DMS53 (cell line): ENCODE results near the gene ACOT11.

ENCODE experiments used
- DNase-seq: peaks from one replicate; lab custom pipeline; 2025; lab: John Stamatoyannopoulos, UW

Gene ACOT11

GRCh38 chr1:54585181-54586066 lies 37.4 kb downstream of the ACOT11 start:
- no peak for DNase-seq

DNA sequence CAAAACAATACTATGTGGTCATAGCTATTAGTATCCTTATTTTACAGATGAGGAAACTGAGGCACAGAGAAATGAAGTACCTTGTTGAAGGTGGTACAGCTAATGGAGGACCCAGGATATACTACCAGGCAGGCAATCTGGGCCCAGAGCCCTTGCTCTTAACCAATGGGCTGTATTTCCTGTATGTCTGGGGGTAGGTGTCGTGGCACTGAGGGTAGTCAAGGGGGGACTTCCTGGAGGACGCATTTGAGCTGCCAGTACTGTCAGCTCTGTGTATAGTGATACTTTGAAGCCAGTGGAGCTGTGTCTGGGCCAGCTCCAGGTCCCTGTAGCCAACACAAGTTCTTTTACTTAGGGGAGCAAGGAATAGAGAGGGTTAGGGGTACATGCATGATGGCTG lies 40.3 kb downstream of the ACOT11 start:
- DNase-seq: no peak

GRCh38 chr1:54591127-54591756 lies 43.2 kb downstream of the ACOT11 start:
- no peak for DNase-seq

GRCh38 chr1:54593571-54594160 lies 45.6 kb downstream of the ACOT11 start:
- DNase-seq: no peak

DNA sequence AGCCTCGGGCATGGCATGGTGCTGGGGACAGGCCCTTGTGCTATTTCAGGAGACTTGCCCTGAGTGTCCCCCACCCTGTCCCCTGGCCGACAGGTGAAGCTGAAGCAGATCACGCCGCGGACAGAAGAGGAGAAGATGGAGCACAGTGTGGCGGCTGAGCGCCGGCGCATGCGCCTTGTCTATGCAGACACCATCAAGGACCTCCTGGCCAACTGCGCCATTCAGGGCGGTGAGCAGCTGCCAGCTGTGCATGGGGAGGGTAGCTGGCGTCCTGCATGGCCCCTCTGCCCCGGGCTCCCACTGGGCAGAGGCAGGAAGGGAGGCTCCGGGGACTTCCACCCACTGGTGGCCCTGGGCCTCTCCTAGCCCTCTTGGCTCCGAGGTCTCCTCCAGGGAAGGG lies 46.4 kb downstream of the ACOT11 start:
- no peak for DNase-seq

DNA sequence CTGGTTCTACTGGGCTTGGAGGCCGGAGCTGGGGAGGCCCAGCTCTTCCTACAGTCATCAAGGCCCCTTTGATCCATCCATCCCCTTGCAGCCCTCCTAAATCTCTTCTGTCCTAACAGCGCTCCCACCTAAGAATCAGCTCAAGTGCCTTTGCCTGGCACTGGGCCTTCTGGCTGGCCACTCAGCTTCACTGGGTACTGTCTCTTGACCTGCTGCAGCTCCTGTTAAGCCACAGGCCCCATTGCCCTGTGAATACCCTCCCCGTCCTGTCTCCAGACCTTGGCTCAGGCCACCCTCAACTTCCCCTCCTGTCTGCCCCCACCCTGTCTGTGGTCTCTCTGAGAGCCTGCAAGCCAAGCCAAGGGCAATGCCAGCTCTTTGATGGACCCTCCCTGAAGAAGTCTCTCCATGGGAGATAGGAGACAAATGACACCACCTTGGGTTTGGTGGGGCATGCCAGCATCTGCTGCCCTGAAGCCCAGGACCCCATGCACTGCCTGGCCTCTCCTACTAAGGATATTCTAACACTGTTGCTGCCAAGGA lies 48.0 kb downstream of the ACOT11 start:
- no peak for DNase-seq

DNA sequence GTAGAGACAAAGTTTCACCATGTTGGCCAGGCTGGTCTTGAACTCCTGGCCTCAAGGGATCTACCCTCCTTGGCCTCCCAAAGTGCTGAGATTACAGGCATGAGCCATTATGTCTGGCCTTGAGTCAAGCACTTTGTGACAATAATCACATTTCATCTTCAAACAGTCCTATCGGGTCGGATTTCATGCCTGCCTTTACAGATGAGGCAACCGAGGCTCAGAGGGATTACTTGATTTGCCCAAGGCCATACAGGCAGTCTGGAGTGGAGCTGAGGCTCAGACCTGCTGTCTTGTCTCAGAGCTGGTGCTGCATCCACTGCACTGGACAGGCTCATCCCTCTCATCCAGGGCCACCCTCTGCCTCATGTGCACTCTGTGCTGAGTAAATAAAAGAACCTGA lies 48.7 kb downstream of the ACOT11 start:
- no peak for DNase-seq

GRCh38 chr1:54597455-54598030 lies 49.5 kb downstream of the ACOT11 start:
- DNase-seq: no peak

DNA sequence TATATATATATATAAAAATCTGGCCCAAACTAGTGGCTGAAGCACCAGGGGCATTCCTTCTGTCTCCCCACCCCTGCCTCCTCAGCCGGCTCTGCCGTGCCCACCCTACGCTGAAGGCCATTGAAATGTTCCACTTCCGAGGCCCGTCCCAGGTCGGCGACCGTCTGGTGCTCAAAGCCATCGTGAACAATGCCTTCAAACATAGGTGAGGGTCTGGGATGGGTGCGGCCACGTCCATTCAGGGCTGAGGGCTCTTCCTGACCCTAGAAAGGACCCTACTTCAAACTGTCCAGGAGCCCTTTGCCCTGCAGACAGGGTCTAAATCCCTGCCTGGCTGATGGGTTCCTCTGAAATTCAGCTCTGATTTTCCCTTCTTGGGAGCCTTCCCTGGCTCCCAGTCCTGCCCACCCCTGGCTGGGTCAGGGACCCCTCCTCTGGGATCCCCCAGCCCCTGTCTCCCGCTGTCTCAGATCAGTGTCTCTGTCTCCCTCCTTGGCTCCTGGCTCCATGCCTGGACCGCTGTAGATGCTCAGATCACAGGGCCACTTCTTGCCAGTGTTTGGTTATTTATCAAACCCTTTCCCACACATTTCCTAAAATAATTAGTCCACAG lies 51.3 kb downstream of the ACOT11 start:
- no peak for DNase-seq

- no peak for DNase-seq
Measured at GRCh38 chr1:54600947-54601721, 53.1 kb downstream of the ACOT11 start.

- DNase-seq: no peak
Measured at GRCh38 chr1:54601730-54602129, 53.7 kb downstream of the ACOT11 start.

DNA sequence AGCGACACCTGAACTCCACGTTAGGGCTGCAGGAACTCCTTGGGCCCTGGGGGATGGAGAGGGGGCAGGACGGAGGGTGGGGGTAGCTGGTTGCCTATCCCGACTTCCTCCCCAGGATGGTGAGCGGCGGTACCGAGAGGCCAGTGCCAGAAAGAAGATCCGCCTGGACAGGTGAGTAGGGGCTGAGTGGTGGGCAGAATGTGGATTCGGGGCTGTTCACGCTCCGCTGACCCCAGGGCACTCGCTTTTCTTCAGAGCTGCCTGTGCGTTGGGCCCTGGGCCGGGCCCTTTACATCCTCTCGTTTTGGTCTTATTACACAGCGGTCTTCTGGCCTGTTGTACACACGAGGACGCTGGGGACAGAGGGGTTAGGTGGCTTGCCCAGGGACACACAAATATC lies 54.5 kb downstream of the ACOT11 start:
- no peak for DNase-seq

GRCh38 chr1:54603241-54603640 lies 55.2 kb downstream of the ACOT11 start:
- no peak for DNase-seq

- DNase-seq: no peak
Measured at GRCh38 chr1:54604051-54604450, 56.0 kb downstream of the ACOT11 start.

GRCh38 chr1:54604572-54605370 lies 56.7 kb downstream of the ACOT11 start:
- DNase-seq: peak; percentile 96

- peak; percentile 55 for DNase-seq
Measured at GRCh38 chr1:54606096-54606989, 58.3 kb downstream of the ACOT11 start.

DNA sequence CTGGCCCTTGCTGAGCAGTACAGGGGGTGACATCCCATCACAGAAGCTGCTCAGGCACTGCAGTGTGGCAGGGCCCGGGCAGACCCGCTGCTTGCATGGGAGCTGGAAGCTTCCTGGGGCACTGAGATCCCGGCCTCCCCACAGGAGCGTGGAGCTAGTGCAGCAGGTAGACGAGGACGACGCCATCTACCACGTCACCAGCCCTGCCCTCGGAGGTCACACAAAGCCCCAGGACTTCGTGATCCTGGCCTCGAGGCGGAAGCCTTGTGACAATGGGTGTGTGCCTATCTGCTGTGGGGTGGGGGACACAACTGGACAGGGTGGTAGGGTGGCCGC lies 58.9 kb downstream of the ACOT11 start:
- DNase-seq: no peak

DNA sequence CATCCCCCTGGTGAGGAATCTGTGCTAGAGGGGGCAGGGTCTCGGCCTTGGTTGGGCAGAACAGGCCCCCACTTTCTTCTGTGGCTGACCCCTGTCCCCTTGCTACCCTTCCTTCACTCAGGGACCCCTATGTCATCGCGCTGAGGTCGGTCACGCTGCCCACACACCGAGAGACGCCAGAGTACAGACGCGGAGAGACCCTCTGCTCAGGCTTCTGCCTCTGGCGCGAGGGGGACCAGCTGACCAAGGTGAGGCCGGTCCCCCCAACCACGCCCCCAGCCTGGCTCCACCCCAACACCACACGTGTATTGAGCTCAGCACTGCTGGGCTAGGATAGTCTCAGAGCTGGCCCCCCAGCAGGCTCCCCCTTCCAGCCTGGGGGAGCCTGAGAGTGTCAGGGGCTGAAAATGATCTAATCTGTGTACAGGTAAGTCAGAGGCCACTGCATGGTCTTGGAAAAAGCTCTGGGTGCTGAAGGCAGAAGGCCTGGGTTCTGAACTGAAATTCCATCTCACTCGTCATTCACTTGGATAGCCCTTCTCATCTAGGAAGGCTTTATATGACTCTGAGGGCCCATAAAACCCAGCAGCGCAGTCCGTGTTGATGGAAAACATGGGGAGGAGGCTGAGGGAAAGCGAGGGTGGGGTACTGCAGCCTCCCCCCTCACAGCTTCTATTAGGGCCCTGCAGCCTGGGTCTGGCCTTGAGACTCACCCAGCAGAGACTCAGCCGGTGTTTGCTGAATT lies 60.0 kb downstream of the ACOT11 start:
- no peak for DNase-seq
